ENCODE measurements around the gene BCAS4. TPM values are rescaled to one million over a fixed set of nuclear protein-coding genes. Genes with fewer than 3 reads are reported as not detected.
"Not testable (repeated sequence)": the region's sequence is repeated elsewhere in the genome, so short reads cannot be mapped to it uniquely, and the experiment has no call there.

The BCAS4 gene
- total RNA-seq, 1 donor from 2014 or later = 3.9 TPM

DNA sequence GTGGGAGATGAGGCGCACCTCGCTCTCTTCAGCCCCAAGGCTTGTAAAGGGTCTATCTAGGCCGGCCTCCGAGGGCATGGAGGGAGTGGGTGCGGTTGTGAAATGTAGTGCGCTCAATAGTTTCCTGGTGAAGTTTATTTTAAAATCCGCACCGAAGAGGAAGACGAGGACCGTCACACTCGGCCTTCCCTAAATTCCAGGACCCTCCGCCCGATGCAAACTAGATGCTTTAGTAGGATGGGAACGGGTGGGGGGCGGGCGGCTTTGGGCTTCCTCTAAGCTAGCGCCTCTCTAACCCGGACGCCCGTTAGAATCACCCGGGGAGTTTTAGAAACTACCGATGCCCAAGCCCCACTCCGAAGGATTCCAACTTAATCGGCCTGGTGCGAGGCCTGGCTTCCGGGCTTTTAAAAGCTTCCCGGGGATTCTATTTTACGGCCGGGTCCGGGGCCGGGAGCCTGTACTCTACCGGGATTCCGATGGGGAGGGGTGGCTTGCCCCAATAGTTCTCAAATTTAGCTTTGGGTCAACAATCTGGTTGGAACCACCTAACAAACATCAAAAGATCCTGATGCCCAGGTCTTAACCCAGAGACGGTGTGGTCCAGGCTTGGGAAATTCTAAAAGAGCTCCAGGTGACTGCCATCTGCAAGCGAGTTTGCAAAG lies 548 bp upstream of the BCAS4 start:
- Histone ChIP-seq H3K4me3 (peak overlapping the region; percentile 82), H3K27ac (peak overlapping the region; percentile 60), H3K36me3 (no peaks in the 10 kb centered on the region), H3K4me1 (peaks cover 30% of the 10 kb centered on the region), H3K9me3 (no peaks in the 10 kb centered on the region), H3K27me3 (ENCODE audit: low read depth) (no peaks in the 10 kb centered on the region)
- DNase-seq (peak; percentile 43), ATAC-seq (no peak)
- TF ChIP-seq, protein P1, sequence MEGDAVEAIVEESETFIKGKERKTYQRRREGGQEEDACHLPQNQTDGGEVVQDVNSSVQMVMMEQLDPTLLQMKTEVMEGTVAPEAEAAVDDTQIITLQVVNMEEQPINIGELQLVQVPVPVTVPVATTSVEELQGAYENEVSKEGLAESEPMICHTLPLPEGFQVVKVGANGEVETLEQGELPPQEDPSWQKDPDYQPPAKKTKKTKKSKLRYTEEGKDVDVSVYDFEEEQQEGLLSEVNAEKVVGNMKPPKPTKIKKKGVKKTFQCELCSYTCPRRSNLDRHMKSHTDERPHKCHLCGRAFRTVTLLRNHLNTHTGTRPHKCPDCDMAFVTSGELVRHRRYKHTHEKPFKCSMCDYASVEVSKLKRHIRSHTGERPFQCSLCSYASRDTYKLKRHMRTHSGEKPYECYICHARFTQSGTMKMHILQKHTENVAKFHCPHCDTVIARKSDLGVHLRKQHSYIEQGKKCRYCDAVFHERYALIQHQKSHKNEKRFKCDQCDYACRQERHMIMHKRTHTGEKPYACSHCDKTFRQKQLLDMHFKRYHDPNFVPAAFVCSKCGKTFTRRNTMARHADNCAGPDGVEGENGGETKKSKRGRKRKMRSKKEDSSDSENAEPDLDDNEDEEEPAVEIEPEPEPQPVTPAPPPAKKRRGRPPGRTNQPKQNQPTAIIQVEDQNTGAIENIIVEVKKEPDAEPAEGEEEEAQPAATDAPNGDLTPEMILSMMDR (IDR thresholded peaks at IDR 0.05) = no peak
- intact Hi-C loops (cut with DNase I) = no loop called here

DNA sequence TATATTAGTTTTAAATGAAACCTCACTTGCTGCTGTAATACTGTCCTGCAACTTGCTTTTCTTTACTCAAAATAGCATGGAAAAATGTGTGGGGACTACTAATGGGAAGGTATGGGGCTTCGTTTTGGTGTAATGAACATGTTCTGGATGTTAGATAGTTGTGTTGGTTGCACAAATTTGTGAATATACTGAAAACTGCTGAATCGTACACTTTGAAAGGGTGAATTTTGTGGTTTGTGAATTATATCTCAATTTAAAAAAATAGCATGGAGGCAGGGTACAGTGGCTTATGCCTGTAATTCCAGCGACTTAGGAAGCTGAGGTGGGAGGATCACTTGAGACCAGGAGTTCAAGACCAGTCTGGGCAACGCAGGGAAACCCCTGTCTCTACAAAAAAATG lies 2.3 kb downstream of the BCAS4 start:
- no peak overlapping the region for H3K4me3 ChIP-seq
- no peak overlapping the region for H3K27ac ChIP-seq
- no peaks in the 10 kb centered on the region for H3K36me3 ChIP-seq
- ATAC-seq = no peak
- no peaks in the 10 kb centered on the region for H3K27me3 ChIP-seq (ENCODE audit: low read depth)
- intact Hi-C loops (cut with DNase I) = no loop called here
- DNase-seq = no peak
- H3K4me1 ChIP-seq = peaks cover 17% of the 10 kb centered on the region
- TF ChIP-seq, protein P1 (IDR thresholded peaks at IDR 0.05) = no peak
- no peaks in the 10 kb centered on the region for H3K9me3 ChIP-seq

DNA sequence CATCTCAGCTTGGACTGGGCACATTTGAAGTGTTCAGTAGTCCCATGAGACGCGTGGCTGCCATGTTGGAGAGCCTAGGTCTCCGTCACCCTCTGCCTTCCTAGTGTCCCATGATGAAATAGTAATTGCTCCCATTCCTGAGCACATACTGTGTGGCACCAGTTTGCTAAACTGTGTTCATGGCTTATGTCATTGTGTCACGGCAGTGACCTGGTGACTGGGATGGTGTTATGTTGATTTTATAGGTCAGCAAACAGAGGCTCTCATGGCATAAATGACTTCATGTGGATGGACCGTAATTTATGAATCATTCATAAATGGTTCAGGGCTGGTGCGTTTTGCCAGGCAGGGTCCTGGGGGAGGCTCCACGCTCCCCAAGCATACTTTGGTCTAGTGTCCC lies 3.8 kb downstream of the BCAS4 start:
- DNase-seq = no peak
- H3K27ac ChIP-seq = no peak overlapping the region
- intact Hi-C loops (cut with DNase I) = no loop called here

DNA sequence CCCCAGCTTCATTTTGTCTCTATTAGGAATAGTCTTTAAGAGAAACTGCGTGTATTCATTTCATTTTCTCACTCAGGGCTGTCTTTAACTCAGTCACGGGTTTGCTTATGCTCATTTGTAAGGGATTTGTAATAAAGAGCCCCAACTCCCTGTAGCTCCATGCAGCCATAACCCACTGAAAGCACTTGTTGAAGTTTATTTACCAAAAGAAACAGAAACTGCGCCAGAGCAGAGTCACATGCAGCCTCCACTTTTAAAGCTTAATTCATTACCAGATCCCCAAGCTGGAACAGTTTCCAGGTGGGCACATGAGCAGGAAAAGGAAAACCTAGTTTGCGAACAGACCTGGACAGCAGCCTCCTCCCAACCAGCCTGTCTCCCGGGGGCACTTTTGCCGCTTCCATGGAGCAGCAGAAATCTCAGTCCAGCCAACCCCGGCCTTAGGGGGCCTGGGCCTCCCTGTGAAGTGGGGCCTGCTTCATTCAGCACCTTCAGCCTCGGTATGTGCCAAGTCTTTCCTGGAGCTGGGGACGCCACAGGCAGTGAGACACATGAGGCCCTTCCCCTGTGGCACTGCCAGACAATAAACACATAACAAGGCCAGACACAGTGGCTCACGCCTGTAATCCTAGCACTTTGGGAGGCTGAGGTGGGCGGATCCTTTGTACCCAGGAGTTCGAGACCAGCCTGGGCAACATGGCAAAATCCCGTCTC lies 4.5 kb downstream of the BCAS4 start:
- no peaks in the 10 kb centered on the region for H3K27me3 ChIP-seq (ENCODE audit: low read depth)
- peaks cover 9% of the 10 kb centered on the region for H3K4me1 ChIP-seq
- no peaks in the 10 kb centered on the region for H3K36me3 ChIP-seq
- H3K27ac ChIP-seq = peak overlapping the region; percentile 1
- TF ChIP-seq, protein P1 (IDR thresholded peaks at IDR 0.05) = no peak
- peak; percentile 35 for DNase-seq
- intact Hi-C loops (cut with DNase I) = no loop called here
- ATAC-seq = no peak
- H3K9me3 ChIP-seq = no peaks in the 10 kb centered on the region
- H3K4me3 ChIP-seq = no peak overlapping the region

More for the DNA sequence above, 3.8 kb downstream of the BCAS4 start:
- no peaks in the 10 kb centered on the region for H3K27me3 ChIP-seq (ENCODE audit: low read depth)
- no peak overlapping the region for H3K4me3 ChIP-seq
- TF ChIP-seq, protein P1 (IDR thresholded peaks at IDR 0.05) = no peak
- ATAC-seq = no peak
- no peaks in the 10 kb centered on the region for H3K9me3 ChIP-seq
- H3K36me3 ChIP-seq = no peaks in the 10 kb centered on the region
- H3K4me1 ChIP-seq = peaks cover 16% of the 10 kb centered on the region

DNA sequence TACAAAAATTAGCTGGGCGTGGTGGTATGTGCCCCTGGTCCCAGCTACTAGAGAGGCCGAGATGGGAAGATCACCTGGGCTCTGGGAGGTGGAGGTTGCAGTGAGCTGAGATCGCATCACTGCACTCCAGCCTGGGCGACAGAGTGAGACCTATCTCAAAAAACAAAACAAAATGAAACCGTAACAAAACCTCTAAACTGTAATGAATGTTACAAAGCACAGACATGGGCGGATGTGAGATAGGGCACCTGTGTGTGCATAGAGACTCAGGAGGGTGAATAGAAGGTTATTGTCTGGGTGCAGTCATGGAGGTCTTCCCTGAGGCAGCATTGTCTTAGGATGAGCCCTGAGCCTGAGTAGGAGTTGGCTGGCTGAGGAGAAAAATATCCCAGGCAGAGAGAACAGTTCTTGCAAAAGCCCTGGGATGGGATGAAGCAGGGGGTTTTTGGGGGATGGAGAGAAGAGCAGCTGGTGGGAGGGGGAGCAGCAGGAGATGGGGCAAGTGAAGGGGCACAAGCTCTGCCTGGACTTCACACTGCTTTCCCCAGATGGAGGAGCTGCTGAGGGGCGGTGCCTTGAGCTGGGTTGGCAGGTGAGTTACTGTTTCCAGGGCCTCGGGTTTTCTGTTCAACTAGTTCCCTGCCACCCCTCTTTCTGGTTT lies 5.2 kb downstream of the BCAS4 start:
- intact Hi-C loops (cut with DNase I) = no loop called here

DNA sequence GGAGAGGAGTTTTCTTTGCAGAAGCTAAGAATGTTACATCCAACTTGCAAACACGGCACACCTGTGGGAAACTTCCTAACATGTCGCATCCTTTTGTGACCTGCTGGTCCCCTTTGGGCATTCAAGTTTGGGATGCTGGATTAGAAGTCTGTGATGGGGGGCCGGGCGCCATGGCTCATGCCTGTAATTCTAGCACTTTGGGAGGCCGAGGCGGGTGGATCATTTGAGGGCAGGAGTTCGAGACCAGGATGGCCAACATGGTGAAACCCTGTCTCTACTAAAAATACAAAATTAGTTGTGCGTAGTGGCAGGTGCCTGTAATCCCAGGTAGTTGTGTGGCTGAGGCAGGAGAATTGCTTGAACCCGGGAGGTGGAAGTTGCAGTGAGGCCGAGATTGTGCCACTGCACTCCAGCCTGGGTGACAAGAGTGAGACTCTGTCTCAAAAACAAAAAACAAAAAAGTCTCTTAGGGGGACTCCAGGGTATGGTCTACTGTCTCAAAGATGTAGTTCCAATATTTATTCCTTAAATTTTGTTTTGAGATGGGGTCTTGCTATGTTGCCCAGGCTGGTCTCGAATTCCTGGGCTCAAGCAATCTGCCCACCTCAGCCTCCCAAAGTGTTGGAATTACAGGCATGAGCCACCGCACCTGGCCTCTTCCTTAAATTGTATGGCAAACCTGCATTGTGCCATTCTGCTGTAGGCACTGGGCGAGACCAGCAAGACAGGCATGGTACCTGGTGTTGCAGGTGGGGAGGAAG lies 6.3 kb downstream of the BCAS4 start:
- H3K27ac ChIP-seq; DNase-seq; H3K4me1 ChIP-seq; H3K36me3 ChIP-seq; ATAC-seq; H3K9me3 ChIP-seq; H3K4me3 ChIP-seq; H3K27me3 ChIP-seq (ENCODE audit: low read depth); intact Hi-C loops (cut with DNase I): not testable (repeated sequence)

More for the DNA sequence above, 5.2 kb downstream of the BCAS4 start:
- no peak for ATAC-seq
- Histone ChIP-seq H3K4me1 (peaks cover 7% of the 10 kb centered on the region), H3K27me3 (ENCODE audit: low read depth) (no peaks in the 10 kb centered on the region), H3K9me3 (no peaks in the 10 kb centered on the region), H3K36me3 (no peaks in the 10 kb centered on the region), H3K4me3 (no peak overlapping the region), H3K27ac (no peak overlapping the region)
- no peak for DNase-seq
- TF ChIP-seq, protein P1 (IDR thresholded peaks at IDR 0.05) = no peak

All from lower lobe of right lung (tissue), 2 donors.